ENCODE measurements around the gene WDFY3. TPM values are rescaled to one million over a fixed set of nuclear protein-coding genes. Genes with fewer than 3 reads are reported as not detected.

WDFY3 gene
- total and polyA plus RNA-seq, 10 donors = 1.6 to 208 (median 127) TPM

DNA sequence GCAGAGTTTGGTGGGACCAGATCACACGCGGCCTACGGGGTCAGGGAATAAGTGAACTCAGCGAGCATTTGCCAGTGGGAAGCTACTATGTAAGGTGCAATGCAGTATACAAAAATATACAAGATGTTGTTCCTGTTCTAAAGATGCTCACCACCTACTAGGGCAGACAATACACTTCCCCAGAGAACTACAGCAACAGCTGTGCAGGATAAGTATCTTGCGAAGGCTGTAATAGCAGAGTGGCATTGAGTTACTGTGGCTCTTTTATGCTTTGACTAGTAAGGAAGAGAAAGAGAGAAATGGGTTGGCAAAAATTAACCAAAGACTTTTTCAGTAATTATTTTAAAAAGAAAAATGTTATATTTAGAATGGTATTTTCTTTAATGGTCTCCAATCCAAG is 322.4 kb downstream of the WDFY3 start:
- no peaks in the 10 kb centered on the region for H3K9me3 ChIP-seq
- no peak overlapping the region for H3K4me3 ChIP-seq
- no peak for TF ChIP-seq POLR2A (IDR thresholded peaks at IDR 0.05)
- TF ChIP-seq POLR2AphosphoS5 (IDR thresholded peaks at IDR 0.05) = no peak
- TF ChIP-seq, protein P1, sequence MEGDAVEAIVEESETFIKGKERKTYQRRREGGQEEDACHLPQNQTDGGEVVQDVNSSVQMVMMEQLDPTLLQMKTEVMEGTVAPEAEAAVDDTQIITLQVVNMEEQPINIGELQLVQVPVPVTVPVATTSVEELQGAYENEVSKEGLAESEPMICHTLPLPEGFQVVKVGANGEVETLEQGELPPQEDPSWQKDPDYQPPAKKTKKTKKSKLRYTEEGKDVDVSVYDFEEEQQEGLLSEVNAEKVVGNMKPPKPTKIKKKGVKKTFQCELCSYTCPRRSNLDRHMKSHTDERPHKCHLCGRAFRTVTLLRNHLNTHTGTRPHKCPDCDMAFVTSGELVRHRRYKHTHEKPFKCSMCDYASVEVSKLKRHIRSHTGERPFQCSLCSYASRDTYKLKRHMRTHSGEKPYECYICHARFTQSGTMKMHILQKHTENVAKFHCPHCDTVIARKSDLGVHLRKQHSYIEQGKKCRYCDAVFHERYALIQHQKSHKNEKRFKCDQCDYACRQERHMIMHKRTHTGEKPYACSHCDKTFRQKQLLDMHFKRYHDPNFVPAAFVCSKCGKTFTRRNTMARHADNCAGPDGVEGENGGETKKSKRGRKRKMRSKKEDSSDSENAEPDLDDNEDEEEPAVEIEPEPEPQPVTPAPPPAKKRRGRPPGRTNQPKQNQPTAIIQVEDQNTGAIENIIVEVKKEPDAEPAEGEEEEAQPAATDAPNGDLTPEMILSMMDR (IDR thresholded peaks at IDR 0.05 in 8 of 11, conservative IDR thresholded peaks at IDR 0.05 in 3 of 11) = no peak
- H3K36me3 ChIP-seq = no peaks in the 10 kb centered on the region
- no peak overlapping the region for H3K27ac ChIP-seq
- no peak for DNase-seq
- H3K27me3 ChIP-seq (replicated peaks in 1 of 7) = no peaks in the 10 kb centered on the region
- intact Hi-C loops (cut with DNase I; ENCODE audit: low total_unique reads) = no loop called here
- 87 to 93% (median 91%) methylated on average over 5 of the region's 5 CpGs for WGBS, 5 donors
- H3K4me1 ChIP-seq = no peaks in the 10 kb centered on the region

DNA sequence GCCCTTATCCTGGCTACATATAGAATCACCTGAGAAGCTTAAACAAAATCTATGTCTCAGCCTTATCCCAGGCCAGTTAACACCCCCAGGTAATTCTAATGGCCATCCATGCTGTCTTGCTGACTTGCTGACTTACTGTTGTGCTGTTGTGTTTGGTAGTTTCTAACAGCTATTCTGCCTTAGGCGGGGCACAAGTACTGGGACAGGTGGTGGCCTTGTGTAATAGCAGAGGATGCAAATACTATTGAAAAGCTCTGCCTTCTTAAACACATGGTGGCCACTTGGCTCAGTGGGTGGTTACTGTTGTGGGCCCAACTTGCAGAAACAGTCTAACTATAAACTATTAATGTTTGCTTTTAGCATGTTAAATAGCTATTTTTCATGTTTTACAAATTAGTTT is 327.3 kb downstream of the WDFY3 start:
- intact Hi-C loops (cut with DNase I; ENCODE audit: low total_unique reads) = no loop called here
- no peaks in the 10 kb centered on the region for H3K4me1 ChIP-seq
- no peak overlapping the region for H3K27ac ChIP-seq
- 86 to 94% (median 90%) methylated on average over 1 of the region's 1 CpG for WGBS, 5 donors
- no peak for DNase-seq
- H3K27me3 ChIP-seq (replicated peaks in 1 of 7) = no peaks in the 10 kb centered on the region
- no peaks in the 10 kb centered on the region for H3K36me3 ChIP-seq
- no peaks in the 10 kb centered on the region for H3K9me3 ChIP-seq
- H3K4me3 ChIP-seq = no peak overlapping the region
- TF ChIP-seq POLR2A (IDR thresholded peaks at IDR 0.05) (no peak), POLR2AphosphoS5 (IDR thresholded peaks at IDR 0.05) (no peak)
- TF ChIP-seq, protein P1 (IDR thresholded peaks at IDR 0.05 in 8 of 11, conservative IDR thresholded peaks at IDR 0.05 in 3 of 11) = no peak

DNA sequence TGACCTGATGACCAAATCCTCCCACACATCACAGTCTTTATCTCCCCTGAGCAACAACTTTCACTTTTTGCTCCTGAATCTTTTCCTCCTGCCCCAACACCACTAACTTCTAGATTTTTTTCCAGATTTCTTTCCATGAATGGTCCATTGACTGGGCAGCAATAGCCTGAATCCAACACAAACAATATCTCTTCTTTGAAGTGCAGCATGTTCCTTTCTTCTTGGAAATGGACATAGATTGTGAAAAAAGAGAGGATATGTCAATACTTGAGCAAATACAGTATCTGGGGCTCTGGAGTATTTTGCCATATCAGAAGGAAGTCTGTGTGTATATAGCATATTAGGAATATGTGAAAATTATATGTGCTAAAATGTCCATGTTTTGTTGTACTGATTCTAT is 328.4 kb downstream of the WDFY3 start:
- no peaks in the 10 kb centered on the region for H3K27me3 ChIP-seq (replicated peaks in 1 of 7)
- no peaks in the 10 kb centered on the region for H3K4me1 ChIP-seq
- no peak overlapping the region for H3K27ac ChIP-seq
- intact Hi-C loops (cut with DNase I; ENCODE audit: low total_unique reads) = no loop called here
- no peaks in the 10 kb centered on the region for H3K9me3 ChIP-seq
- TF ChIP-seq POLR2AphosphoS5 (IDR thresholded peaks at IDR 0.05) = no peak
- TF ChIP-seq, protein P1 (IDR thresholded peaks at IDR 0.05 in 8 of 11, conservative IDR thresholded peaks at IDR 0.05 in 3 of 11) = no peak
- TF ChIP-seq POLR2A (IDR thresholded peaks at IDR 0.05) = no peak
- no peaks in the 10 kb centered on the region for H3K36me3 ChIP-seq
- H3K4me3 ChIP-seq = no peak overlapping the region
- DNase-seq = no peak

DNA sequence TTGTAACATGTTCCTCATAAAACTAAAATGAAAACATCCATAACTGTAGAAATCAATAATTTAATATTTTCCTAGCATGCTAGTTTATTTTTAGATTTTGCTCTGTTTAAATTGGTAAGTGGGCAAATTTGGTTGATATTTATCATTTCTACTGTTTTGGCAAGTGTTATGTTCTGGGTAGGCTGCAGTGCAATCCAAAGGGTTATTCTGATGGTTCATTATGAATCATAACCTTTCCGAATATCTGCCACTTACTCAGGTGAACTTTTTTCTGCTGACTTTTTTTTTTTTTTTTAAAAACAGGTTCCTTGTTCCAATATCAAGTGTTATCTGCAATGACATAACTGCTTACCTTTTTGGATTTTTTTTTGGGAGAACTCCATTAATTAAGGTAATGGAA is 331.5 kb downstream of the WDFY3 start:
- H3K27me3 ChIP-seq (replicated peaks in 1 of 7) = no peaks in the 10 kb centered on the region
- no peak overlapping the region for H3K4me3 ChIP-seq
- TF ChIP-seq, protein P1 (IDR thresholded peaks at IDR 0.05 in 8 of 11, conservative IDR thresholded peaks at IDR 0.05 in 3 of 11) = no peak
- no peak for TF ChIP-seq POLR2A (IDR thresholded peaks at IDR 0.05)
- no peak for TF ChIP-seq POLR2AphosphoS5 (IDR thresholded peaks at IDR 0.05)
- no peaks in the 10 kb centered on the region for H3K9me3 ChIP-seq
- H3K27ac ChIP-seq = no peak overlapping the region
- intact Hi-C loops (cut with DNase I; ENCODE audit: low total_unique reads) = no loop called here
- 80 to 98% (median 91%) methylated on average over 1 of the region's 1 CpG for WGBS, 5 donors
- no peak for DNase-seq
- no peaks in the 10 kb centered on the region for H3K4me1 ChIP-seq
- no peaks in the 10 kb centered on the region for H3K36me3 ChIP-seq

Measured in spleen (tissue), 11 donors.